Transverse colon (tissue), 4 donors: Measurements from ENCODE around the gene PHETA2. TPM values are rescaled to one million over a fixed set of nuclear protein-coding genes. Genes with fewer than 3 reads are reported as not detected.

ENCODE experiments used
- DNase-seq: peaks from one replicate; pipeline ENCODE4 v3.0.0-alpha.2; 2019
- H3K27ac ChIP-seq, 4 donors: fragments of 200-600 bp; sonication (generic); 2 replicates each; pipeline ENCODE4 v1.5.1; 2016 to 2018; ENCODE audit warnings: inconsistent platforms in 4 of 4
- H3K27me3 ChIP-seq: fragments of 200-600 bp; sonication (generic); 2 replicates; pipeline ENCODE4 v1.5.1; 2017; ENCODE audit warnings: inconsistent platforms
- H3K36me3 ChIP-seq, 4 donors: fragments of 200-600 bp; sonication (generic); 2 replicates each; pipeline ENCODE4 v1.5.1; 2017 to 2019; ENCODE audit warnings: inconsistent platforms in 4 of 4
- H3K4me1 ChIP-seq, 4 donors: fragments of 200-600 bp; sonication (generic); 2 replicates each; pipeline ENCODE4 v1.5.1; 2017 to 2020; ENCODE audit warnings: inconsistent platforms in 4 of 4
- H3K4me3 ChIP-seq, 4 donors: fragments of 200-600 bp; sonication (generic); 1 replicate in 1 of 4; 2 replicates in 3 of 4; pipeline versions ENCODE4 v1.5.1 to v1.6.1; 2017 to 2019; ENCODE audit warnings: inconsistent platforms in 4 of 4
- H3K9me3 ChIP-seq, 2 donors: fragments of 200-600 bp; sonication (generic); 2 replicates each; pipeline ENCODE4 v1.5.1; 2017 to 2019; ENCODE audit warnings: inconsistent platforms in 2 of 2
- CTCF ChIP-seq, 5 experiments: fragments of 200-600 bp in 3 of 5; fragments of 450-650 bp in 2 of 5; sonication (generic) in 3 of 5; IDR thresholded peaks; 1 replicate in 2 of 5; 2 replicates in 3 of 5; pipeline ENCODE4 v1.5.1; 2016 to 2017; ENCODE audit warnings: antibody characterized with exemption in 5 of 5, inconsistent platforms in 3 of 5, mild to moderate bottlenecking in 2 of 5, moderate library complexity in 1 of 5
- EP300 ChIP-seq: sonication (generic); formaldehyde crosslinking; IDR thresholded peaks from one replicate; pipeline ENCODE4 v1.6.1; 2017; ENCODE audit warnings: antibody characterized with exemption, low read depth
- POLR2A ChIP-seq: fragments of 450-650 bp; IDR thresholded peaks from one replicate; pipeline ENCODE4 v1.6.1; 2016; ENCODE audit warnings: antibody characterized with exemption, mild to moderate bottlenecking, moderate library complexity
- POLR2AphosphoS5 ChIP-seq, 3 donors: sonication (generic); formaldehyde crosslinking; IDR thresholded peaks; one replicate each; pipeline ENCODE4 v1.6.1; 2016; ENCODE audit warnings: antibody characterized with exemption in 3 of 3
- WGBS, 2 donors: methylation state at CpG; one replicate each; pipeline ENCODE4 v1.1.5; 2018; ENCODE audit warnings: low coverage in 1 of 2; 5-methylcytosine and 5-hydroxymethylcytosine counted together
- in situ Hi-C, 4 donors: fragments of 200-750 bp; cut with MboI; loops; one replicate each; pipeline versions ENCODE4 v1.15.0 to v1.15.1; 2017; ENCODE audit warnings: low sequenced_read_pairs in 3 of 4, low pct_ligation_motif_present in 1 of 4, low pct_unique_long_range_greater_than_20kb in 1 of 4
- intact Hi-C: fragments of 100-400 bp; cut with DNase I; formaldehyde crosslinking; loops from one replicate; pipeline ENCODE4 v1.15.1; 2023; ENCODE audit warnings: low total_unique reads
- total RNA-seq, 4 donors: library from RNA; depleted of rRNA; stranded (reverse); fragments of >200 nt; gene quantifications; one replicate each; pipeline ENCODE4 v1.1.0, GENCODE V29; 2016

PHETA2 gene
- 10 to 100 TPM in 3 of 4 donors, 1 to 10 TPM in 1; 6.4 to 17.6 (median 12.7) TPM for total RNA-seq

GRCh38 chr22:42074132-42074811, at the start of gene PHETA2:
Gene PHETA2 (plus strand): TSS chr22:42074248. CDS start chr22:42077294, 3,046 bp downstream.
- no peaks in the 10 kb centered on the region for H3K27me3 ChIP-seq
- intact Hi-C loops (no loop called here), in situ Hi-C loops (no loop called here)
- DNase-seq, result peak; percentile 63
- H3K9me3 ChIP-seq, result no peaks in the 10 kb centered on the region
- peak within 1 kb of the TSS; percentile 90 to 94 (median 92) for H3K27ac ChIP-seq
- WGBS, 2 donors, result 0 to 3% methylated on average over 1 to 25 of the region's 55 CpGs
- TF ChIP-seq EP300 (no peak), POLR2AphosphoS5 (IDR thresholded peaks at IDR 0.05) (peak in 1 of 3 donors; percentile 37), CTCF (IDR thresholded peaks at IDR 0.05) (peak; percentile 40 to 76 (median 55)), POLR2A (peak; percentile 55)
- H3K36me3 ChIP-seq, result no peaks in the 10 kb centered on the region
- peak within 1 kb of the TSS; percentile 63 to 81 (median 70) for H3K4me3 ChIP-seq
- H3K4me1 ChIP-seq, result peaks cover 33 to 54% (median 46%) of the 10 kb centered on the region in 4 donors

GRCh38 chr22:42025421-42025820, 48.6 kb upstream of the PHETA2 start:
- no peaks in the 10 kb centered on the region for H3K36me3 ChIP-seq
- TF ChIP-seq EP300 (no peak), POLR2A (no peak), POLR2AphosphoS5 (IDR thresholded peaks at IDR 0.05) (no peak), CTCF (IDR thresholded peaks at IDR 0.05) (no peak)
- in situ Hi-C loops (no loop called here), intact Hi-C loops (no loop called here)
- 70 to 80% methylated on average over 1 of the region's 1 CpG for WGBS, 2 donors
- H3K4me3 ChIP-seq, result no peak overlapping the region
- H3K27me3 ChIP-seq, result no peaks in the 10 kb centered on the region
- H3K9me3 ChIP-seq, result no peaks in the 10 kb centered on the region
- DNase-seq, result no peak
- H3K27ac ChIP-seq, result no peak overlapping the region
- peaks cover 0 to 9% (median 4%) of the 10 kb centered on the region in 4 donors for H3K4me1 ChIP-seq

- 85% methylated on average over 10 of the region's 10 CpGs; no CpG with 5 or more reads in 1 of the 2 donors for WGBS, 2 donors
Measured at GRCh38 chr22:42026705-42027104, 47.3 kb upstream of the PHETA2 start.

More at GRCh38 chr22:42026705-42027104, 47.3 kb upstream of the PHETA2 start:
- intact Hi-C loops, result no loop called here
- TF ChIP-seq POLR2A (no peak), EP300 (no peak), CTCF (IDR thresholded peaks at IDR 0.05) (no peak), POLR2AphosphoS5 (IDR thresholded peaks at IDR 0.05) (no peak)
- no peak overlapping the region for H3K4me3 ChIP-seq
- H3K4me1 ChIP-seq, result peaks cover 0 to 9% (median 4%) of the 10 kb centered on the region in 4 donors
- no peaks in the 10 kb centered on the region for H3K9me3 ChIP-seq
- no peak overlapping the region for H3K27ac ChIP-seq
- in situ Hi-C loops, result no loop called here
- no peaks in the 10 kb centered on the region for H3K36me3 ChIP-seq
- no peak for DNase-seq
- no peaks in the 10 kb centered on the region for H3K27me3 ChIP-seq
